A549 treated with ZK216348 at 1 μM for 4 hours (cell line): ENCODE measurements around the gene FOSB. TPM values are rescaled to one million over a fixed set of nuclear protein-coding genes. Genes with fewer than 3 reads are reported as not detected.

Experiments
- total RNA-seq: library from RNA; stranded (reverse); fragments of 200-300 nt; extraction: Qiagen RNA extraction; gene quantifications from 5 replicates; pipeline ENCODE4 v1.2.3, GENCODE V29; 2022; ENCODE audit warnings: low read depth

FOSB gene
- total RNA-seq, result 13.5 to 20.1 TPM (median 14.6 TPM) in 5 replicates

GRCh38 chr19:45467456-45468158 is at the start of gene FOSB:
Gene FOSB, plus strand, starts transcription at chr19:45467996. Its CDS starts 591 bp downstream, at chr19:45468587.

GRCh38 chr19:45423589-45424190 is 44.1 kb upstream of the FOSB start, which contains the start of gene ERCC1:
Gene ERCC1, minus strand, starts transcription at chr19:45423917. Its CDS starts 543 bp downstream, at chr19:45423374.

GRCh38 chr19:45498411-45499195 is 30.8 kb downstream of the FOSB start, which contains the start of gene PPM1N:
Gene PPM1N, plus strand, starts transcription at chr19:45498443. Its CDS starts 30 bp downstream, at chr19:45498473.

GRCh38 chr19:45506989-45507871 is 39.4 kb downstream of the FOSB start, which contains the start of gene VASP:
Gene VASP, plus strand, starts transcription at chr19:45507479. Its CDS starts 293 bp downstream, at chr19:45507772.

Other genes with a start within 250 kb of the FOSB start
- 1.0 to 2.0 TPM (median 2.0 TPM) in 5 replicates for gene EXOC3L2, start 222.6 kb upstream of the FOSB start, total RNA-seq
- gene MARK4, start 216.7 kb upstream of the FOSB start, total RNA-seq, result 5.5 to 8.6 TPM (median 7.4 TPM) in 5 replicates
- gene CKM, start 145.1 kb upstream of the FOSB start, total RNA-seq, result 0.08 TPM in 1 of 5 replicates, not detected in the others
- 0.40 to 1.2 TPM (median 0.79 TPM) in 5 replicates for gene KLC3, start 127.2 kb upstream of the FOSB start, total RNA-seq
- 8.5 to 14.6 TPM (median 12.9 TPM) in 5 replicates for gene ERCC2, start 97.4 kb upstream of the FOSB start, total RNA-seq
- gene PPP1R13L, start 62.9 kb upstream of the FOSB start, total RNA-seq, result 28.2 to 49.5 TPM (median 33.1 TPM) in 5 replicates
- gene POLR1G, start 61.4 kb upstream of the FOSB start, total RNA-seq, result 36.5 to 57.4 TPM (median 49.7 TPM) in 5 replicates
- 133 to 168 TPM (median 162 TPM) in 5 replicates for gene ERCC1, start 44.1 kb upstream of the FOSB start, total RNA-seq
- 10.6 to 14.5 TPM (median 11.4 TPM) in 5 replicates for gene RTN2, start 29.1 kb downstream of the FOSB start, total RNA-seq
- gene PPM1N, start 30.4 kb downstream of the FOSB start, total RNA-seq, result 5.5 to 7.8 TPM (median 7.1 TPM) in 5 replicates
- gene VASP, start 39.5 kb downstream of the FOSB start, total RNA-seq, result 153 to 206 TPM (median 182 TPM) in 5 replicates
- gene OPA3, start 116.8 kb downstream of the FOSB start, total RNA-seq, result 11.4 to 19.8 TPM (median 17.0 TPM) in 5 replicates
- gene GPR4, start 134.2 kb downstream of the FOSB start, total RNA-seq, result 0.21 to 0.69 TPM (median 0.30 TPM) in 5 replicates
- gene EML2, start 171.4 kb downstream of the FOSB start, total RNA-seq, result 12.4 to 30.6 TPM (median 26.0 TPM) in 5 replicates
- 1.3 to 4.0 TPM (median 2.7 TPM) in 5 replicates for gene GIPR, start 200.2 kb downstream of the FOSB start, total RNA-seq
- 727 to 1,166 TPM (median 803 TPM) in 5 replicates for gene SNRPD2, start 224.0 kb downstream of the FOSB start, total RNA-seq
- 6.1 to 10.3 TPM (median 9.5 TPM) in 5 replicates for gene QPCTL, start 224.7 kb downstream of the FOSB start, total RNA-seq